Thyroid gland (tissue), 4 donors: ENCODE results near the gene AOAH. TPM values are rescaled to one million over a fixed set of nuclear protein-coding genes. Genes with fewer than 3 reads are reported as not detected.

Experiments
- DNase-seq, 2 donors: peaks; one replicate each; pipeline ENCODE4 v3.0.0-alpha.2; 2019
- H3K27ac ChIP-seq, 3 donors: fragments of 200-600 bp; sonication (generic); 1 replicate in 2 of 3; 2 replicates in 1 of 3; pipeline ENCODE4 v1.5.1; 2016 to 2019; ENCODE audit warnings: mild to moderate bottlenecking in 1 of 3, moderate library complexity in 1 of 3
- H3K27me3 ChIP-seq: fragments of 200-600 bp; sonication (generic); one replicate; pipeline ENCODE4 v1.5.1; 2019
- H3K36me3 ChIP-seq, 2 donors: fragments of 200-600 bp; sonication (generic); one replicate each; pipeline ENCODE4 v1.5.1; 2016 to 2019
- H3K4me1 ChIP-seq, 2 donors: fragments of 200-600 bp; sonication (generic); one replicate each; pipeline ENCODE4 v1.5.1; 2017 to 2019
- H3K4me3 ChIP-seq, 3 donors: fragments of 200-600 bp; sonication (generic); replicated peaks in 1 of 3; 1 replicate in 2 of 3; 2 replicates in 1 of 3; pipeline ENCODE4 v1.5.1; 2016; ENCODE audit warnings: mild to moderate bottlenecking in 1 of 3
- H3K9me3 ChIP-seq: fragments of 200-600 bp; sonication (generic); one replicate; pipeline ENCODE4 v1.5.1; 2017
- CTCF ChIP-seq, 6 experiments: fragments of 200-600 bp in 3 of 6; fragments of 450-650 bp in 3 of 6; sonication (generic) in 3 of 6; IDR thresholded peaks; one replicate each; pipeline ENCODE4 v1.5.1; 2016 to 2019; ENCODE audit warnings: antibody characterized with exemption in 6 of 6, mild to moderate bottlenecking in 2 of 6, inconsistent platforms in 1 of 6, moderate library complexity in 1 of 6
- POLR2A ChIP-seq, 2 donors: fragments of 450-650 bp; IDR thresholded peaks; one replicate each; pipeline ENCODE4 v1.6.1; 2017; ENCODE audit warnings: antibody characterized with exemption in 2 of 2, mild to moderate bottlenecking in 2 of 2, moderate library complexity in 1 of 2
- WGBS, 2 donors: methylation state at CpG; one replicate each; pipeline ENCODE4 v1.1.5; 2017; 5-methylcytosine and 5-hydroxymethylcytosine counted together
- intact Hi-C: fragments of 100-400 bp; cut with DNase I; formaldehyde crosslinking; loops from one replicate; pipeline ENCODE4 v1.15.1; 2023
- total RNA-seq, 4 donors: library from RNA; depleted of rRNA; stranded (reverse); fragments of >200 nt; gene quantifications; one replicate each; pipeline ENCODE4 v1.2.3, GENCODE V29; 2016

AOAH gene
- total RNA-seq, 4 donors from 2014 or later: 7.4 to 26.7 (median 12.4) TPM

DNA sequence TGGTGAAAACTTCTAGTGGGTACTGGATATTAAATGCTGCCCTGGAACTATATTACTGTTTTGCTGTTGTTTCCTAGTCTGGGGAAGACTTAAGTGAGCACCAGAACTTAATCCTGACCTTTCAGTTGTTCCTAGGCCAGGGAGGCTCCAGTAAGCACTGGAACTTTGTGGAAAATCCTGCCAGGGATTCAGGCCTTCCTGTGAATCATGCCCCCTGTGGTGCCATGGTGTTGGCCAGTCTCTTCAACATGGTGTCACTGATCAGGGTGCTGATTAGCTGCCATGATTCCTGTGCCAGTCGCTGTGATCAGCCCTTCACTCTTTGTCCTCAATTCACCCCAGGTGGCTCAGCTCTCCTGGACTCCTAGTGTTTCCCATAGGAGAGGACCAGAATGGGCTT, 8.5 kb upstream of the AOAH start:
- H3K4me1 ChIP-seq: no peaks in the 10 kb centered on the region
- WGBS, 2 donors: 92 to 100% methylated on average over 1 of the region's 1 CpG
- H3K27me3 ChIP-seq: no peaks in the 10 kb centered on the region
- intact Hi-C loops: no loop called here
- H3K9me3 ChIP-seq: no peaks in the 10 kb centered on the region
- no peak for TF ChIP-seq POLR2A (IDR thresholded peaks at IDR 0.05)
- TF ChIP-seq CTCF (IDR thresholded peaks at IDR 0.05): no peak
- no peak for DNase-seq
- H3K36me3 ChIP-seq: no peaks in the 10 kb centered on the region
- H3K27ac ChIP-seq: no peak overlapping the region
- no peak overlapping the region for H3K4me3 ChIP-seq

DNA sequence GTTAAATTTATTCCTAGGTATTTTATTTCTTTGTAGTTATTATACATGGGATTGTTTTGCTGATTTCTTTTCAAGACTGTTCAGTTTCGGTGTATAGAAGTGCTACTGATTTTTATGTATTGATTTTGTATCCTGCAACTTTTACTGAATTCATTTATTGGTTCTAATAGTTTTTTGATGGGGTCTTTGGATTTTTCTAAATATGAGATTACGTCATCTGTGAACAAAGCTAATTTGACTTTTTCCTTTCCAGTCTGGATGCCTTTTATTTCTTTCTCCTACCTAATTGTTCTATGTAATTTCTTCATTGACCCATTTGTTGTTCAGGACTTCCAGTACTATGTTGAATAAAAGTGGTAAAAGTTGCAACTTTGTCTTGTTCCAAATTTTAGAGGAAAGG, 5.8 kb upstream of the AOAH start:
- no peaks in the 10 kb centered on the region for H3K9me3 ChIP-seq
- H3K27me3 ChIP-seq: no peaks in the 10 kb centered on the region
- no peak for DNase-seq
- no peak overlapping the region for H3K27ac ChIP-seq
- TF ChIP-seq CTCF (IDR thresholded peaks at IDR 0.05): no peak
- no peak for TF ChIP-seq POLR2A (IDR thresholded peaks at IDR 0.05)
- no peaks in the 10 kb centered on the region for H3K4me1 ChIP-seq
- intact Hi-C loops: no loop called here
- H3K4me3 ChIP-seq: no peak overlapping the region
- no peaks in the 10 kb centered on the region for H3K36me3 ChIP-seq
- WGBS, 2 donors: 94 to 96% methylated on average over 2 of the region's 2 CpGs

- TF ChIP-seq POLR2A (IDR thresholded peaks at IDR 0.05) (no peak), CTCF (IDR thresholded peaks at IDR 0.05) (no peak)
- Histone ChIP-seq H3K36me3 (no peaks in the 10 kb centered on the region), H3K4me3 (no peak overlapping the region), H3K9me3 (no peaks in the 10 kb centered on the region), H3K4me1 (no peaks in the 10 kb centered on the region), H3K27ac (no peak overlapping the region), H3K27me3 (no peaks in the 10 kb centered on the region)
- WGBS, 2 donors: 76 to 89% methylated on average over 2 of the region's 2 CpGs
- intact Hi-C loops: no loop called here
- no peak for DNase-seq
Observed at GRCh38 chr7:36728143-36728542, 3.8 kb upstream of the AOAH start.

DNA sequence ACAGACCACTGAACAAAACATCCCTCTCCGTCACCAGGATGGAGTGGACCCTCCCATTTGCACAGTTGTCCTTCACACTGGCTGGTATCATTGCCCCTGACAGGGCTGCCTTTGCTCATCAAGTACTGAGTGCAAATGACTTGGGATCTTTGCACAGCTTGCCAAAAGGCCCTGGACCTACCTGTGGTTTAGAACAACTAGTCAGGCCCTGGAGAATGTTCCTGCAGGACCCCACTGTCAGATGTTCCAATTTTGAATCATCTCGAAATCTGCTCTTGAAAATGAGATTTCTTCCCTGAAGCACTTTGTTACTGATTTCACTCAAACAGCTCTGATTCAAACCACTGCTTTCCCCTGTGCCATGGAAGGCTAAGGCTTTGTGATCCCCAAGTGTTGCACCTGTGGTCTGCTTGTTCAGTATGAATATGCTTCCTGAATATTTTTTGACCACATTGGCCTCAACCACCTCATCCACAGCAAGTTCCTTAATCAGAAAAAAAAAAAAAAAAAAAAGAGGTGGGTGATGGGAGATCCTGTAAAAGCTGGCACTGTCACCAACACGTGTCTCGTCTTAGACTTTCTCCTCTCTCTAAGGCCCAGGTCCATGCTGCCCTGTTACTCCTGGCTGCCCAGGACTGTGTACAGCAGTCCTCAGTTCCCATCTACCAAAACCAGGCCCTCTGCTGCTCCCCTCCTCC, 2.7 kb upstream of the AOAH start:
- H3K27ac ChIP-seq: no peak overlapping the region
- TF ChIP-seq CTCF (IDR thresholded peaks at IDR 0.05) (no peak), POLR2A (IDR thresholded peaks at IDR 0.05) (no peak)
- no peaks in the 10 kb centered on the region for H3K4me1 ChIP-seq
- no peaks in the 10 kb centered on the region for H3K27me3 ChIP-seq
- intact Hi-C loops: no loop called here
- no peak for DNase-seq
- H3K4me3 ChIP-seq: no peak overlapping the region
- H3K36me3 ChIP-seq: no peaks in the 10 kb centered on the region
- H3K9me3 ChIP-seq: no peaks in the 10 kb centered on the region
- 82 to 84% methylated on average over 4 of the region's 4 CpGs for WGBS, 2 donors

DNA sequence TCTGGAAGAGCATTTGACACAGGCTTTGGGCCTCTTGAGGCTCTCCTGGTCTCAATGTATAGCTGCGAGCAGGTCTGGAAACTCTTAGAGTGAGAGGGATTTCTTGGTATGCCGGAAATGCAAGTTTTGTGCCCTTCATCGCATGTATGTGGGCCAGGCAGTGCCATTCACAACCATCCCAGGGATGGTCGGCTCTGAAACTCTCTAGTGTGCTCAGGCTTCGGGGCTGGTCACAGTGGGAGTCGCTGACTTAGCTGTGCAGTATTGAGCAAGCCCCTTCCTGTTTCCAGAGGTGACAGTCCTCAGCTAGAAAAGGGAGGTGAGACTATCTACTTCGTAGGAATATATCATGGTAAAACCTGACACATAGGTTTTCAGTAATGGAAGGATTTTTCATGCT, 2.0 kb upstream of the AOAH start:
- Histone ChIP-seq H3K4me1 (no peaks in the 10 kb centered on the region), H3K9me3 (no peaks in the 10 kb centered on the region), H3K27me3 (no peaks in the 10 kb centered on the region), H3K36me3 (no peaks in the 10 kb centered on the region), H3K27ac (no peak overlapping the region), H3K4me3 (no peak overlapping the region)
- 88 to 90% methylated on average over 6 to 7 of the region's 7 CpGs for WGBS, 2 donors
- intact Hi-C loops: no loop called here
- no peak for DNase-seq
- no peak for TF ChIP-seq CTCF (IDR thresholded peaks at IDR 0.05)
- no peak for TF ChIP-seq POLR2A (IDR thresholded peaks at IDR 0.05)
